Activated gamma-delta T cell treated with Interleukin-2 at 50 U/mL for 16 hours (primary cell): ENCODE results near the gene LEMD1.
"Not testable (repeated sequence)": the region's sequence is repeated elsewhere in the genome, so short reads cannot be mapped to it uniquely, and the experiment has no call there.

Source experiments
- DNase-seq: peaks from one replicate; pipeline ENCODE4 v3.0.0-alpha.2; 2020

Gene LEMD1

GRCh38 chr1:205424901-205425600 is 3.2 kb upstream of the LEMD1 start:
- DNase-seq: no peak

GRCh38 chr1:205423814-205424399 is 2.1 kb upstream of the LEMD1 start:
- no peak for DNase-seq

GRCh38 chr1:205422993-205423642 is 1.3 kb upstream of the LEMD1 start:
- DNase-seq: no peak

- DNase-seq: no peak
These were observed 918 bp downstream of the LEMD1 start for GRCh38 chr1:205420938-205421337.

- DNase-seq: no peak
These were observed 3.8 kb downstream of the LEMD1 start for GRCh38 chr1:205417870-205418635.

GRCh38 chr1:205416322-205416721 is 5.5 kb downstream of the LEMD1 start:
- DNase-seq: no peak

- no peak for DNase-seq
These were observed 11.1 kb downstream of the LEMD1 start for GRCh38 chr1:205410581-205411298.

GRCh38 chr1:205407970-205408369 is 13.9 kb downstream of the LEMD1 start:
- DNase-seq: no peak

GRCh38 chr1:205406252-205406651 is 15.6 kb downstream of the LEMD1 start:
- peak; percentile 10 for DNase-seq

GRCh38 chr1:205404484-205404883 is 17.4 kb downstream of the LEMD1 start:
- DNase-seq: not testable (repeated sequence)

GRCh38 chr1:205398586-205398985 is 23.3 kb downstream of the LEMD1 start:
- DNase-seq: no peak

GRCh38 chr1:205396967-205397616 is 24.8 kb downstream of the LEMD1 start:
- peak; percentile 13 for DNase-seq

GRCh38 chr1:205395616-205396015 is 26.2 kb downstream of the LEMD1 start:
- DNase-seq: no peak

- DNase-seq: no peak
These were observed 29.2 kb downstream of the LEMD1 start for GRCh38 chr1:205392650-205393049.

GRCh38 chr1:205391386-205391785 is 30.5 kb downstream of the LEMD1 start:
- no peak for DNase-seq

- DNase-seq: no peak
These were observed 34.0 kb downstream of the LEMD1 start for GRCh38 chr1:205387845-205388244.

- not testable (repeated sequence) for DNase-seq
These were observed 38.9 kb downstream of the LEMD1 start for GRCh38 chr1:205382990-205383389.

GRCh38 chr1:205382561-205382960 is 39.3 kb downstream of the LEMD1 start:
- DNase-seq: no peak

- no peak for DNase-seq
These were observed 40.6 kb downstream of the LEMD1 start for GRCh38 chr1:205381305-205381704.

GRCh38 chr1:205380882-205381281 is 41.0 kb downstream of the LEMD1 start:
- DNase-seq: no peak

- DNase-seq: no peak
These were observed 42.8 kb downstream of the LEMD1 start for GRCh38 chr1:205379056-205379455.

GRCh38 chr1:205377355-205377754 is 44.5 kb downstream of the LEMD1 start:
- no peak for DNase-seq
